ENCODE results near the gene KIAA0232. TPM values are rescaled to one million over a fixed set of nuclear protein-coding genes. Genes with fewer than 3 reads are reported as not detected.
"Not testable (repeated sequence)": the region's sequence is repeated elsewhere in the genome, so short reads cannot be mapped to it uniquely, and the experiment has no call there.

The KIAA0232 gene
- total RNA-seq, 4 donors from 2014 or later, result 34.6 to 54.0 (median 47.8) TPM

DNA sequence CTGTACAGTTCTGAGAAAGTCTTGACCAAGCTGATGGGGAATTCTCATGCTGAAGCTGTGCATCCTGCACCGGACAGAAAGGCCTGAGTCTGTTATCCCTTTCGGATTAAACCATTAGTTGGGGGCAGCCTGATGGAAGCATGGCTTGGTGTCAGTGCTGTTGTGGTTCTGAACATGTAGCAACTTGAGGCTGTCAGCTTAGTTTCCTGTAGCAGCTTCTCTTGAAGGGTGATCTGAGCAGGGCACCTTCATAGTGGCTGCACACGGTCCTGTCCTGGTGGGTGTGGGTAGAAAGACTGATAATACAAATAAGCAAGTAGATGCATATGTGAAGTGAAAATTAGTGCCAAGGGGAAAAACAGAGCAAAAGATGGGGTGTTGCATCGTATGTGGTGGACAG lies 11.7 kb downstream of the KIAA0232 start:
- Histone ChIP-seq H3K27ac (replicated peaks in 1 of 4) (no peak overlapping the region), H3K9me3 (no peaks in the 10 kb centered on the region), H3K4me1 (peaks cover 32 to 91% (median 68%) of the 10 kb centered on the region in 4 donors), H3K4me3 (no peak overlapping the region), H3K36me3 (peaks cover 0 to 15% (median 0%) of the 10 kb centered on the region in 4 donors), H3K27me3 (no peaks in the 10 kb centered on the region)
- DNase-seq (ENCODE audit: extremely low spot score), result no peak
- TF ChIP-seq POLR2A (IDR thresholded peaks at IDR 0.05; ENCODE audit: low read depth) (no peak), POLR2AphosphoS5 (IDR thresholded peaks at IDR 0.05) (no peak), EP300 (IDR thresholded peaks at IDR 0.05) (no peak)
- TF ChIP-seq, protein P1, sequence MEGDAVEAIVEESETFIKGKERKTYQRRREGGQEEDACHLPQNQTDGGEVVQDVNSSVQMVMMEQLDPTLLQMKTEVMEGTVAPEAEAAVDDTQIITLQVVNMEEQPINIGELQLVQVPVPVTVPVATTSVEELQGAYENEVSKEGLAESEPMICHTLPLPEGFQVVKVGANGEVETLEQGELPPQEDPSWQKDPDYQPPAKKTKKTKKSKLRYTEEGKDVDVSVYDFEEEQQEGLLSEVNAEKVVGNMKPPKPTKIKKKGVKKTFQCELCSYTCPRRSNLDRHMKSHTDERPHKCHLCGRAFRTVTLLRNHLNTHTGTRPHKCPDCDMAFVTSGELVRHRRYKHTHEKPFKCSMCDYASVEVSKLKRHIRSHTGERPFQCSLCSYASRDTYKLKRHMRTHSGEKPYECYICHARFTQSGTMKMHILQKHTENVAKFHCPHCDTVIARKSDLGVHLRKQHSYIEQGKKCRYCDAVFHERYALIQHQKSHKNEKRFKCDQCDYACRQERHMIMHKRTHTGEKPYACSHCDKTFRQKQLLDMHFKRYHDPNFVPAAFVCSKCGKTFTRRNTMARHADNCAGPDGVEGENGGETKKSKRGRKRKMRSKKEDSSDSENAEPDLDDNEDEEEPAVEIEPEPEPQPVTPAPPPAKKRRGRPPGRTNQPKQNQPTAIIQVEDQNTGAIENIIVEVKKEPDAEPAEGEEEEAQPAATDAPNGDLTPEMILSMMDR (IDR thresholded peaks at IDR 0.05), result no peak
- intact Hi-C loops (cut with DNase I), result no loop called here
- 74% methylated on average over 4 of the region's 4 CpGs for WGBS

- DNase-seq (ENCODE audit: extremely low spot score), result no peak
- intact Hi-C loops (cut with DNase I), result loop anchor here (5.0 kb wide), 1 partner anchor 46 kb away; no protein-coding TSS in a partner anchor
Observed at GRCh38 chr4:6795821-6796220, 13.3 kb downstream of the KIAA0232 start.

DNA sequence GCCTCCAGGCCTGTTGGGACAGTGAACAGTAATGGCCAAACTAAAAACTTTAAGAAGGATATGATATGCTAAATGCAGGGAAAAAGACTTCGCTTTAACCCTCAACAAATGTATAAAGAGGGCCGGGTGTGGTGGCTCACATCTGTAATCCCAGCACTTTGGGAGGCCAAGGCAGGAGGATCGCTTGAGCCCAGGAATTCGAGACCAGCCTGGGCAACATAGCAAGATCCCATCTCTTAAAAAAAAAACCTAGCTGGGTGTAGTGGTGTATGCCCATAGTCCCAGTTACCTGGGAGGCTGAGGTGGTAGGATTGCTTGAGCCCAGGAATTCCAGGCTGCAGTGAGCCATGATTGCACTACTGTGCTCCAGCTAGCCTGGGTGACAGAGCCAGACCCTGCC lies 14.8 kb downstream of the KIAA0232 start:
- not testable (repeated sequence) for H3K27ac ChIP-seq (replicated peaks in 1 of 4); H3K27me3 ChIP-seq; DNase-seq (ENCODE audit: extremely low spot score); H3K4me3 ChIP-seq; H3K36me3 ChIP-seq; H3K9me3 ChIP-seq
- intact Hi-C loops (cut with DNase I), result loop anchor here (5.0 kb wide), 1 partner anchor 45 kb away; no protein-coding TSS in a partner anchor
- H3K4me1 ChIP-seq, result peaks cover 38 to 77% (median 60%) of the 10 kb centered on the region in 4 donors
- 97% methylated on average over 4 of the region's 4 CpGs for WGBS

More at GRCh38 chr4:6795821-6796220, 13.3 kb downstream of the KIAA0232 start:
- Histone ChIP-seq H3K27me3 (no peaks in the 10 kb centered on the region), H3K9me3 (no peaks in the 10 kb centered on the region), H3K4me3 (no peak overlapping the region), H3K27ac (replicated peaks in 1 of 4) (no peak overlapping the region), H3K36me3 (peaks cover 0 to 15% (median 0%) of the 10 kb centered on the region in 4 donors), H3K4me1 (peaks cover 35 to 79% (median 60%) of the 10 kb centered on the region in 4 donors)
- WGBS, result 92% methylated on average over 8 of the region's 8 CpGs
- TF ChIP-seq EP300 (IDR thresholded peaks at IDR 0.05), result no peak
- no peak for TF ChIP-seq POLR2AphosphoS5 (IDR thresholded peaks at IDR 0.05)
- TF ChIP-seq POLR2A (IDR thresholded peaks at IDR 0.05; ENCODE audit: low read depth), result no peak
- TF ChIP-seq, protein P1 (IDR thresholded peaks at IDR 0.05), result no peak

DNA sequence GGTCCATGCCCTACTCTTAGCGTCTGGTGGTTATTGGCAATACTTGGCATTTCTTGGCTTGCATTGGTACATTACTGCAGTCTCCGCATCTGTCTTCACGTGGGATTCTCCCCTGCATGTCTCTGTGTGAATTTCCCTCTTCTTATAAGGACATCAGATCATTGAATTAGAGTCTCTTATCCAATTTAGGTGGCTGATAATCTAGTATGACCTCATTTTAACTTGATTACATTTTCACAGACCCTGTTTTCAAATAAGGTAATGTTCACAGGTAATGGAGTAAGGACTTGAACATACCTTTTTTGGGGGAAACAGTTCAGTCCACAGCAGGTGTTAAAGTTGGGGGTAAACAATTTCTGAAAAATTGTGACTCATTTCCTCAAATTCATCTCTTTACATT lies 16.6 kb downstream of the KIAA0232 start:
- no peak for DNase-seq (ENCODE audit: extremely low spot score)
- Histone ChIP-seq H3K27ac (replicated peaks in 1 of 4) (no peak overlapping the region), H3K36me3 (peaks cover 0 to 11% (median 0%) of the 10 kb centered on the region in 4 donors), H3K27me3 (no peaks in the 10 kb centered on the region), H3K4me3 (no peak overlapping the region), H3K4me1 (peaks cover 37 to 64% (median 53%) of the 10 kb centered on the region in 4 donors), H3K9me3 (no peaks in the 10 kb centered on the region)
- TF ChIP-seq EP300 (IDR thresholded peaks at IDR 0.05) (no peak), POLR2A (IDR thresholded peaks at IDR 0.05; ENCODE audit: low read depth) (no peak), POLR2AphosphoS5 (IDR thresholded peaks at IDR 0.05) (no peak)
- TF ChIP-seq, protein P1 (IDR thresholded peaks at IDR 0.05), result no peak
- 88% methylated on average over 3 of the region's 3 CpGs for WGBS
- intact Hi-C loops (cut with DNase I), result loop anchor here (5.0 kb wide), 1 partner anchor 43 kb away; no protein-coding TSS in a partner anchor

DNA sequence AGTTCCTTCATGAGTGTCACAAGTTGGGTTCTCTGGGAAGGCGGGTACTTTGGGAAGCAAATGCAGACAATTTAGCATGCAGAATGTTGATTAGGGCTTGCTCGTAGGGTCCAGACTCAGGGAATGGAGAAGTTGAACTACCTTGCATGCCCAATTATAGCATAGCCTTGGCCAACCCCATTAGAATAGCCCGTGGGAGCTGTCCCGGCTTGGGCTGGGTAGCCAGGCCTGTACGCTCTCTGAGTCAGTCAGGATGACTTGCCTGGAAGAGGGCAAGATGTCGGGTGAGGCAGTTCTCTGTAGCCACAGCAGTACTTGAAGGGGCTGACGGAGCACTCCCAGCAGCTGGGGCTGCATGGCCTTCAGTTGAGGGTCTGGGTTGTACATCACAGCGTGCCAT lies 19.5 kb downstream of the KIAA0232 start:
- no peaks in the 10 kb centered on the region for H3K9me3 ChIP-seq
- TF ChIP-seq EP300 (IDR thresholded peaks at IDR 0.05) (no peak), POLR2A (IDR thresholded peaks at IDR 0.05; ENCODE audit: low read depth) (no peak), POLR2AphosphoS5 (IDR thresholded peaks at IDR 0.05) (no peak)
- TF ChIP-seq, protein P1 (IDR thresholded peaks at IDR 0.05), result no peak
- H3K36me3 ChIP-seq, result peaks cover 0 to 3% (median 0%) of the 10 kb centered on the region in 4 donors
- intact Hi-C loops (cut with DNase I), result no loop called here
- no peaks in the 10 kb centered on the region for H3K27me3 ChIP-seq
- H3K27ac ChIP-seq (replicated peaks in 1 of 4), result no peak overlapping the region
- 93% methylated on average over 8 of the region's 8 CpGs for WGBS
- H3K4me1 ChIP-seq, result peaks cover 47 to 63% (median 62%) of the 10 kb centered on the region in 4 donors
- DNase-seq (ENCODE audit: extremely low spot score), result no peak
- no peak overlapping the region for H3K4me3 ChIP-seq

All from esophagus muscularis mucosa (tissue), 4 donors.